Activated CD4-positive, alpha-beta T cell treated with anti-CD3 and anti-CD28 coated beads for 1 hour (primary cell): Measurements from ENCODE around the gene MAP3K9.

Experiments used
- DNase-seq: peaks from one replicate; pipeline ENCODE4 v3.0.0-alpha.2; 2020

The MAP3K9 gene

GRCh38 chr14:70816525-70816924 lies 7.2 kb upstream of the MAP3K9 start:
- no peak for DNase-seq

GRCh38 chr14:70814466-70814865 lies 5.2 kb upstream of the MAP3K9 start:
- DNase-seq = no peak

GRCh38 chr14:70812124-70812818 lies 3.0 kb upstream of the MAP3K9 start:
- DNase-seq = no peak

- no peak for DNase-seq
Observed at GRCh38 chr14:70811578-70811977, 2.3 kb upstream of the MAP3K9 start.

GRCh38 chr14:70811050-70811449 lies 1.7 kb upstream of the MAP3K9 start:
- DNase-seq = no peak

GRCh38 chr14:70810621-70811020 lies 1.3 kb upstream of the MAP3K9 start:
- no peak for DNase-seq

- DNase-seq = peak; percentile 20
Observed at GRCh38 chr14:70808416-70809224, 693 bp downstream of the MAP3K9 start.

- DNase-seq = peak; percentile 39
Observed at GRCh38 chr14:70807898-70808415, 1.4 kb downstream of the MAP3K9 start.

GRCh38 chr14:70804556-70805162 lies 4.7 kb downstream of the MAP3K9 start:
- DNase-seq = no peak

GRCh38 chr14:70803321-70804310 lies 5.7 kb downstream of the MAP3K9 start:
- no peak for DNase-seq

GRCh38 chr14:70802379-70802778 lies 6.9 kb downstream of the MAP3K9 start:
- no peak for DNase-seq

- DNase-seq = no peak
Observed at GRCh38 chr14:70801836-70802235, 7.5 kb downstream of the MAP3K9 start.

- DNase-seq = no peak
Observed at GRCh38 chr14:70796551-70796950, 12.8 kb downstream of the MAP3K9 start.

GRCh38 chr14:70794294-70794693 lies 15.0 kb downstream of the MAP3K9 start:
- no peak for DNase-seq

- DNase-seq = no peak
Observed at GRCh38 chr14:70793637-70794036, 15.7 kb downstream of the MAP3K9 start.

GRCh38 chr14:70792939-70793338 lies 16.4 kb downstream of the MAP3K9 start:
- no peak for DNase-seq

GRCh38 chr14:70791971-70792370 lies 17.3 kb downstream of the MAP3K9 start:
- no peak for DNase-seq

GRCh38 chr14:70789961-70790360 lies 19.4 kb downstream of the MAP3K9 start:
- no peak for DNase-seq

GRCh38 chr14:70789361-70789760 lies 20.0 kb downstream of the MAP3K9 start:
- no peak for DNase-seq

GRCh38 chr14:70788898-70789297 lies 20.4 kb downstream of the MAP3K9 start:
- no peak for DNase-seq

GRCh38 chr14:70785556-70785955 lies 23.8 kb downstream of the MAP3K9 start:
- no peak for DNase-seq

- DNase-seq = no peak
Observed at GRCh38 chr14:70784886-70785285, 24.4 kb downstream of the MAP3K9 start.
